C4-2B (cell line): ENCODE data around the gene OR4F15.
"Not testable (repeated sequence)": the region's sequence is repeated elsewhere in the genome, so short reads cannot be mapped to it uniquely, and the experiment has no call there.

ENCODE experiments used
- H3K27ac ChIP-seq: fragments of 450-650 bp; 2 replicates; pipeline ENCODE4 v1.5.1; 2017
- CTCF ChIP-seq: fragments of 450-650 bp; conservative IDR thresholded peaks from 2 replicates; pipeline ENCODE4 v1.5.1; 2017; ENCODE audit warnings: mild to moderate bottlenecking
- ZFX ChIP-seq: fragments of 450-650 bp; IDR thresholded peaks from 2 replicates; pipeline ENCODE4 v1.6.1; 2017

The OR4F15 gene

GRCh38 chr15:101811902-101812301 is at the start of gene OR4F15:
Gene OR4F15, plus strand, starts transcription at chr15:101812202. Its CDS starts 5,985 bp downstream, at chr15:101818187.
- H3K27ac ChIP-seq = no peak within 1 kb of the TSS
- TF ChIP-seq CTCF (no peak), ZFX (no peak)

- H3K27ac ChIP-seq = not testable (repeated sequence)
These were observed 47.2 kb upstream of the OR4F15 start for GRCh38 chr15:101764669-101765339.

GRCh38 chr15:101765340-101765671 is 46.7 kb upstream of the OR4F15 start:
- H3K27ac ChIP-seq = not testable (repeated sequence)

- no peak overlapping the region for H3K27ac ChIP-seq
These were observed 46.1 kb upstream of the OR4F15 start for GRCh38 chr15:101765772-101766456.

GRCh38 chr15:101767083-101767640 is 44.8 kb upstream of the OR4F15 start:
- H3K27ac ChIP-seq = not testable (repeated sequence)
- TF ChIP-seq CTCF = peak; percentile 45

More at GRCh38 chr15:101765772-101766456, 46.1 kb upstream of the OR4F15 start:
- no peak for TF ChIP-seq CTCF
- no peak for TF ChIP-seq ZFX

GRCh38 chr15:101772921-101773320 is 39.1 kb upstream of the OR4F15 start:
- no peak overlapping the region for H3K27ac ChIP-seq
- TF ChIP-seq CTCF = no peak
- TF ChIP-seq ZFX = no peak

GRCh38 chr15:101773496-101774100 is 38.4 kb upstream of the OR4F15 start:
- TF ChIP-seq ZFX (no peak), CTCF (peak; percentile 46)
- H3K27ac ChIP-seq = no peak overlapping the region

GRCh38 chr15:101775136-101775535 is 36.9 kb upstream of the OR4F15 start:
- H3K27ac ChIP-seq = no peak overlapping the region
- no peak for TF ChIP-seq CTCF
- no peak for TF ChIP-seq ZFX

- H3K27ac ChIP-seq = not testable (repeated sequence)
These were observed 33.4 kb upstream of the OR4F15 start for GRCh38 chr15:101778576-101778975.

- not testable (repeated sequence) for H3K27ac ChIP-seq
These were observed 31.8 kb upstream of the OR4F15 start for GRCh38 chr15:101780225-101780624.
